KMS-11 (cell line): ENCODE data around the gene LETM1.

Source experiments
- H2AFZ ChIP-seq: fragments of 200-600 bp; sonication (generic); 2 replicates; pipeline ENCODE4 v1.6.1; 2016; ENCODE audit warnings: antibody characterized with exemption, mixed run types, low read depth
- H3K27ac ChIP-seq: fragments of 200-600 bp; sonication (generic); 2 replicates; pipeline ENCODE4 v1.6.1; 2016; ENCODE audit warnings: mild to moderate bottlenecking, mixed run types
- H3K27me3 ChIP-seq: fragments of 200-600 bp; sonication (generic); 2 replicates; pipeline ENCODE4 v1.6.1; 2017; ENCODE audit warnings: mild to moderate bottlenecking, low read depth, mixed run types, moderate library complexity; ENCODE audit not compliant: insufficient read depth
- H3K36me3 ChIP-seq: fragments of 200-600 bp; sonication (generic); 2 replicates; pipeline ENCODE4 v1.6.1; 2017; ENCODE audit warnings: mild to moderate bottlenecking, mixed run types; ENCODE audit not compliant: insufficient read depth
- H3K4me1 ChIP-seq: fragments of 200-600 bp; sonication (generic); 2 replicates; pipeline ENCODE4 v1.6.1; 2016; ENCODE audit warnings: mild to moderate bottlenecking, low read depth, mixed run types; ENCODE audit not compliant: poor library complexity, severe bottlenecking
- H3K4me2 ChIP-seq: fragments of 200-600 bp; sonication (generic); 2 replicates; pipeline ENCODE4 v1.7.0; 2016; ENCODE audit warnings: mild to moderate bottlenecking, mixed run types
- H3K4me3 ChIP-seq: fragments of 200-600 bp; sonication (generic); IDR thresholded peaks from 2 replicates; pipeline ENCODE4 v1.6.1; 2017; ENCODE audit warnings: low read depth, low read length, mixed read lengths; ENCODE audit not compliant: insufficient read depth
- H3K79me2 ChIP-seq: fragments of 200-600 bp; sonication (generic); 2 replicates; pipeline ENCODE4 v1.6.1; 2016; ENCODE audit warnings: low read depth, mixed run types; ENCODE audit not compliant: insufficient read depth
- H3K9ac ChIP-seq: fragments of 200-600 bp; sonication (generic); 2 replicates; pipeline ENCODE4 v1.6.1; 2016; ENCODE audit warnings: mild to moderate bottlenecking, mixed run types
- H4K20me1 ChIP-seq: fragments of 200-600 bp; sonication (generic); 2 replicates; pipeline ENCODE4 v1.6.1; 2016; ENCODE audit warnings: mild to moderate bottlenecking, mixed run types; ENCODE audit not compliant: insufficient read depth
- TF ChIP-seq, protein P1 (sequence below): fragments of 200-600 bp; sonication (generic); conservative IDR thresholded peaks from 2 replicates; pipeline ENCODE4 v1.6.1; 2017; ENCODE audit warnings: low read depth, mild to moderate bottlenecking, antibody characterized with exemption, low read length, moderate library complexity, mixed read lengths

Gene LETM1

DNA sequence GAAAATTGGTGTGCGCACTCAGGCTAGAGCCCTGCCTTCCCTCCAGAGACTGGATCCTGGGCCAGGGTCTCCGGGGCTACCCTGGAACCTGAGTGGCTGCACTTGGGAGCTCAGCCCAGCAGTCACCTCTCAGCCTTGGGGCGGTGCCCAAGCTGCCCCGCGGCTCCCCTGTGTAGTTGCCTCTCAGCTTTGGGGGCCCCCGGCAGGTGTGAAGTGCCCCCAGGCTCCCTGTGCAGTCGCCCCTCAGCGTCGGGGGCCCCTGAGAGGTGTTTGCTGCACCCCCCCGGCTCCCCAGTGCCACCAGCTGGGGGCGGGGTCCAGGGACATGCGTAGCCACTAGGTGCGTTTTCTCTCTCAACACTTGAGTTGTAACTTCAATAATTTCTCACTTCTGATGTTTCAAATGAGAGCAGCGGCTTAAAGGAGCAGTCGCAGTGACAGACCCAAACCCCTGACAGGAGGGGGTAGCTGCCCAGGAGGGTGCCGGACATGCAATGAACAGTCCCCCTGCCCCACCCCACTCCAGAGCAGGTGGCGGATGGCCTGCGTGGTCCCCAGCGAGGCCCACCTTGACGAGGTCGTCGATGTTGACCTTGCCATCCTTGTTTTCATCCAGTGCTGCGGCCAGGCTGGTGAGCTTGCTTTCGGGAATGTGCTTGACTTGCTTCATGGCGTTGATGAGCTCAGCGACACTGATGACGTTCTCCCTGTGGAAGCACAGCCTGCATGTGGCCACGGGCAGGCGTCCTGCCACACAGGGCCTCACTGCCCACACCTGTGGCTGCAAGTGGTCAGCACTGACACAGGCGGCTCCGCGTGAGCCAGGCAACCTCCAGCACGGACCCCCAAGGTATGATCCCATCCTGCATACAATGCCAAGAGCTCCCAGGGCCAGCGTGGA is 40.6 kb downstream of the LETM1 start:
- Histone ChIP-seq H3K4me2 (no peak overlapping the region), H3K79me2 (no peaks in the 10 kb centered on the region), H3K27ac (no peak overlapping the region), H3K4me1 (peaks cover 10% of the 10 kb centered on the region), H3K9ac (no peak overlapping the region), H3K27me3 (no peaks in the 10 kb centered on the region), H3K36me3 (no peaks in the 10 kb centered on the region), H2AFZ (no peak overlapping the region), H4K20me1 (no peaks in the 10 kb centered on the region), H3K4me3 (no peak overlapping the region)
- TF ChIP-seq, protein P1, sequence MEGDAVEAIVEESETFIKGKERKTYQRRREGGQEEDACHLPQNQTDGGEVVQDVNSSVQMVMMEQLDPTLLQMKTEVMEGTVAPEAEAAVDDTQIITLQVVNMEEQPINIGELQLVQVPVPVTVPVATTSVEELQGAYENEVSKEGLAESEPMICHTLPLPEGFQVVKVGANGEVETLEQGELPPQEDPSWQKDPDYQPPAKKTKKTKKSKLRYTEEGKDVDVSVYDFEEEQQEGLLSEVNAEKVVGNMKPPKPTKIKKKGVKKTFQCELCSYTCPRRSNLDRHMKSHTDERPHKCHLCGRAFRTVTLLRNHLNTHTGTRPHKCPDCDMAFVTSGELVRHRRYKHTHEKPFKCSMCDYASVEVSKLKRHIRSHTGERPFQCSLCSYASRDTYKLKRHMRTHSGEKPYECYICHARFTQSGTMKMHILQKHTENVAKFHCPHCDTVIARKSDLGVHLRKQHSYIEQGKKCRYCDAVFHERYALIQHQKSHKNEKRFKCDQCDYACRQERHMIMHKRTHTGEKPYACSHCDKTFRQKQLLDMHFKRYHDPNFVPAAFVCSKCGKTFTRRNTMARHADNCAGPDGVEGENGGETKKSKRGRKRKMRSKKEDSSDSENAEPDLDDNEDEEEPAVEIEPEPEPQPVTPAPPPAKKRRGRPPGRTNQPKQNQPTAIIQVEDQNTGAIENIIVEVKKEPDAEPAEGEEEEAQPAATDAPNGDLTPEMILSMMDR = no peak

GRCh38 chr4:1814453-1814852 is 41.5 kb downstream of the LETM1 start:
- Histone ChIP-seq H3K27me3 (no peaks in the 10 kb centered on the region), H3K4me3 (no peak overlapping the region), H3K4me1 (peaks cover 3% of the 10 kb centered on the region), H3K36me3 (no peaks in the 10 kb centered on the region), H4K20me1 (no peaks in the 10 kb centered on the region), H3K9ac (no peak overlapping the region), H3K79me2 (no peaks in the 10 kb centered on the region), H3K4me2 (no peak overlapping the region), H2AFZ (no peak overlapping the region), H3K27ac (no peak overlapping the region)
- TF ChIP-seq, protein P1 = no peak

DNA sequence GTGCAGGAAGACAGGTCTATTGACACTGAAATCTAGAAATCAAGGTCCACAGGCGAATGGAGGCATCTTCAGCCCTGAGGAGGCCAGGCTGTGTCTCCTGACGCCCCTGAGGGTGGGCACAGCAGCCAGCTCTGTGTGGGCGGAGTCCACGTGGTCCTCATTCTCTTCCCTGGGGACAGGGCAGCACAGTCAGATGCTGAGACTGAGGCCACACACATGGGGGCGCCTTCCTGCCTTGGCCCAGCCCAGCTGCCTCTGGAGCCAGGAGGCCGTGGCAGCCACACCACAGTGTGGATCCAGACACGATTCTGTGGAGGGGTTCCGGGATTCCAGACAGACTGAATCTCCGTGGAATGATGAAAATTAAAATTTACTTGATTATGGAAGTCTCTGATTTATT is 42.0 kb downstream of the LETM1 start:
- no peak overlapping the region for H3K27ac ChIP-seq
- H3K4me2 ChIP-seq = no peak overlapping the region

DNA sequence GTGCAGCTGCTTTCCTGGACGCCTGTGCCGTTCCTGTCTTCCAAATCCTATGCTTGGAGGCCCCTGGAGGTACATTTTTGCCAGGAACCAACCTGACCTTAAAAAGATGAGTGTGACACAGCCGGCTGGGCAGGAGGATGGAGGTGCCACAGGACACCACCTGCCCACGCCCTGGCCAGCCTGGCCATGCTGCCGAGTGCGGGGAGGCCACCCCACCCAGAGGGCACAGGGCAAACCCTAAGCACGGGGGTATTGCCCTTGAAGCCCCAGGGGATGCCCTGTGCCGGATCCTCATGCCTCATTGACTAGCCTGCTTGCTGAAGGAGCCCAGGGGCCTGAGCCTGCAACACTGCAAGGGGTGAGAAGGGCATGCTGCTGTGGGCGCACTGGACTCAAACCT is 42.7 kb downstream of the LETM1 start:
- Histone ChIP-seq H3K79me2 (no peaks in the 10 kb centered on the region), H3K27me3 (no peaks in the 10 kb centered on the region), H3K9ac (no peak overlapping the region), H3K27ac (no peak overlapping the region), H3K4me2 (no peak overlapping the region), H3K4me3 (no peak overlapping the region), H3K4me1 (no peaks in the 10 kb centered on the region), H3K36me3 (no peaks in the 10 kb centered on the region), H4K20me1 (no peaks in the 10 kb centered on the region), H2AFZ (no peak overlapping the region)
- TF ChIP-seq, protein P1 = no peak

More for the DNA sequence above, 42.0 kb downstream of the LETM1 start:
- Histone ChIP-seq H3K4me1 (no peaks in the 10 kb centered on the region), H3K36me3 (no peaks in the 10 kb centered on the region), H3K4me3 (no peak overlapping the region), H3K9ac (no peak overlapping the region), H3K27me3 (no peaks in the 10 kb centered on the region), H2AFZ (no peak overlapping the region), H3K79me2 (no peaks in the 10 kb centered on the region), H4K20me1 (no peaks in the 10 kb centered on the region)
- TF ChIP-seq, protein P1 = no peak
